ENCODE data around the gene TTLL3. TPM values are rescaled to one million over a fixed set of nuclear protein-coding genes. Genes with fewer than 3 reads are reported as not detected.

The TTLL3 gene
- total and polyA plus RNA-seq, 2 of the 13 experiments (the other 11 are each of a cell fraction or from before 2014, with no cell fraction given): 9.5 to 51.2 TPM

DNA sequence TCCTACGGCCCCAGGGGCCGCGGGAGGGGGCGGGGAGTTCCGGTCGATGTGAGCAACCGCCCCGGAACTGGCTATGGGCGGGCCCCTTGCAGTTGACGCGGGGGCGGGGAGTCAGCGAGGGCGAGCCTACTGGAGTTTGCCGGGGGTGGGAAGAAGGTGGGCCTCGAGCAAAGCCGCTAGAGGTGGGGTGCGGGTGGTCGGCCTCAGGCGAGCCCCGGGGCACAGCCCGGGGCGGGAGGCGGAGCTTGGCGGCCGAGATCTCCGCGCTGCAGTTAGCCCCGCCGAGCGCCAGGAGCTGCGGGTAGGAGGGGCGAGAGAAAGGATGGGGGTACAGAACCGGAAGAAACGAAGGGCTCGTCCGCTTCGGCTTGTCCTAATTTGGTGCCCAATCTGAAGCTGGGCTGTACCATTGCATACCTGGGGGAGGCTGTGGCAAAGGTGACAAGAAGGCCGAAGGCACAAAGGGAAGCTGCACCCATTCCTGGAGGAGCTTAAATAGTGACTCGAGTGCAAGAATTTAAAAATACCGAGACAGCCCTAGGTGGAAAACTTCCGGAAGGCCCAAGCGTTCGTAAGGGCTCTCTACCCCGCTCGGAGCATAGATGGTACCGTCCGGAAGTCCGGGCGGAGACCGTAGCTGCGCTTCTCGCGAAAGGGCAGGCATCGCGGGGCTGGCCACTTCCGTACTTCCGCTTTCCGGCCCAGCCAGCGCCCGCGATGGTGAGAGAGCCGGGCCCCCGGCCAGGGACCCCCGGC, 17.5 kb upstream of the TTLL3 start, which contains the start of the genes ARPC4 and TADA3 (continued):
- TF ChIP-seq ZMAT3 (CRISPR knock-in tag; conservative IDR thresholded peaks at IDR 0.05) (0 out of 2 replicates have a peak, but pooled peaks have one; percentile 26), REL (CRISPR knock-in tag; conservative IDR thresholded peaks at IDR 0.05) (peak; percentile 22; the same call in 1 of the 2 replicates), BHLHE40 (IDR thresholded peaks at IDR 0.05; ENCODE audit: low read length) (peak; percentile 97), SAP130 (CRISPR knock-in tag; IDR thresholded peaks at IDR 0.05; ENCODE audit: low read depth) (peak; percentile 79), GATA4 (IDR thresholded peaks at IDR 0.05; ENCODE audit: borderline replicate concordance, low read depth) (0 out of 2 replicates have a peak, but pooled peaks have one; percentile 16), TSC22D2 (CRISPR knock-in tag; IDR thresholded peaks at IDR 0.05; ENCODE audit: borderline replicate concordance) (no peak), POLR2AphosphoS5 (IDR thresholded peaks at IDR 0.05; ENCODE audit: low read depth, low read length) (peak; percentile 61), HNRNPL (IDR thresholded peaks at IDR 0.05; ENCODE audit: low read depth, low read length) (0 out of 2 replicates have a peak, but pooled peaks have one; percentile 52), PHF8 (CRISPR knock-in tag; IDR thresholded peaks at IDR 0.05) (peak; percentile 84), FOXC1 (CRISPR knock-in tag; IDR thresholded peaks at IDR 0.05; ENCODE audit: borderline replicate concordance) (peak; percentile 18; the same call in 1 of the 2 replicates), RBFOX2 (IDR thresholded peaks at IDR 0.05; ENCODE audit: low read depth, low read length) (peak; percentile 97), NCOA5 (CRISPR knock-in tag; IDR thresholded peaks at IDR 0.05) (no peak), ZNF17 (CRISPR knock-in tag; IDR thresholded peaks at IDR 0.05) (no peak), FOXJ3 (CRISPR knock-in tag; IDR thresholded peaks at IDR 0.05; ENCODE audit: borderline replicate concordance) (no peak), SIN3A (IDR thresholded peaks at IDR 0.05; ENCODE audit: borderline replicate concordance, low read depth, low read length) (peak; percentile 80), KLF16 (CRISPR knock-in tag; IDR thresholded peaks at IDR 0.05) (peak in 1 of 2 experiments; percentile 65; a peak in 1 of 4 replicates), ZNF558 (CRISPR knock-in tag; IDR thresholded peaks at IDR 0.05; ENCODE audit: borderline replicate concordance) (0 out of 2 replicates have a peak, but pooled peaks have one; percentile 1), ZNF550 (CRISPR knock-in tag; IDR thresholded peaks at IDR 0.05; ENCODE audit: borderline replicate concordance) (no peak), KLF11 (CRISPR knock-in tag; IDR thresholded peaks at IDR 0.05) (peak; percentile 58; the same call in 1 of the 2 replicates), THAP11 (CRISPR knock-in tag; IDR thresholded peaks at IDR 0.05) (peak; percentile 80)
- TF ChIP-seq, protein P1, sequence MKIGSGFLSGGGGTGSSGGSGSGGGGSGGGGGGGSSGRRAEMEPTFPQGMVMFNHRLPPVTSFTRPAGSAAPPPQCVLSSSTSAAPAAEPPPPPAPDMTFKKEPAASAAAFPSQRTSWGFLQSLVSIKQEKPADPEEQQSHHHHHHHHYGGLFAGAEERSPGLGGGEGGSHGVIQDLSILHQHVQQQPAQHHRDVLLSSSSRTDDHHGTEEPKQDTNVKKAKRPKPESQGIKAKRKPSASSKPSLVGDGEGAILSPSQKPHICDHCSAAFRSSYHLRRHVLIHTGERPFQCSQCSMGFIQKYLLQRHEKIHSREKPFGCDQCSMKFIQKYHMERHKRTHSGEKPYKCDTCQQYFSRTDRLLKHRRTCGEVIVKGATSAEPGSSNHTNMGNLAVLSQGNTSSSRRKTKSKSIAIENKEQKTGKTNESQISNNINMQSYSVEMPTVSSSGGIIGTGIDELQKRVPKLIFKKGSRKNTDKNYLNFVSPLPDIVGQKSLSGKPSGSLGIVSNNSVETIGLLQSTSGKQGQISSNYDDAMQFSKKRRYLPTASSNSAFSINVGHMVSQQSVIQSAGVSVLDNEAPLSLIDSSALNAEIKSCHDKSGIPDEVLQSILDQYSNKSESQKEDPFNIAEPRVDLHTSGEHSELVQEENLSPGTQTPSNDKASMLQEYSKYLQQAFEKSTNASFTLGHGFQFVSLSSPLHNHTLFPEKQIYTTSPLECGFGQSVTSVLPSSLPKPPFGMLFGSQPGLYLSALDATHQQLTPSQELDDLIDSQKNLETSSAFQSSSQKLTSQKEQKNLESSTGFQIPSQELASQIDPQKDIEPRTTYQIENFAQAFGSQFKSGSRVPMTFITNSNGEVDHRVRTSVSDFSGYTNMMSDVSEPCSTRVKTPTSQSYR (CRISPR knock-in tag; IDR thresholded peaks at IDR 0.05; ENCODE audit: borderline replicate concordance): peak; percentile 61; the same call in 1 of the 2 replicates
- TF ChIP-seq, protein P2, sequence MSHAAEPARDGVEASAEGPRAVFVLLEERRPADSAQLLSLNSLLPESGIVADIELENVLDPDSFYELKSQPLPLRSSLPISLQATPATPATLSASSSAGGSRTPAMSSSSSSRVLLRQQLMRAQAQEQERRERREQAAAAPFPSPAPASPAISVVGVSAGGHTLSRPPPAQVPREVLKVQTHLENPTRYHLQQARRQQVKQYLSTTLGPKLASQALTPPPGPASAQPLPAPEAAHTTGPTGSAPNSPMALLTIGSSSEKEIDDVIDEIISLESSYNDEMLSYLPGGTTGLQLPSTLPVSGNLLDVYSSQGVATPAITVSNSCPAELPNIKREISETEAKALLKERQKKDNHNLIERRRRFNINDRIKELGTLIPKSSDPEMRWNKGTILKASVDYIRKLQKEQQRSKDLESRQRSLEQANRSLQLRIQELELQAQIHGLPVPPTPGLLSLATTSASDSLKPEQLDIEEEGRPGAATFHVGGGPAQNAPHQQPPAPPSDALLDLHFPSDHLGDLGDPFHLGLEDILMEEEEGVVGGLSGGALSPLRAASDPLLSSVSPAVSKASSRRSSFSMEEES (CRISPR knock-in tag; IDR thresholded peaks at IDR 0.05): peak; percentile 9; the same call in 1 of the 2 replicates
- TF ChIP-seq, protein P3, sequence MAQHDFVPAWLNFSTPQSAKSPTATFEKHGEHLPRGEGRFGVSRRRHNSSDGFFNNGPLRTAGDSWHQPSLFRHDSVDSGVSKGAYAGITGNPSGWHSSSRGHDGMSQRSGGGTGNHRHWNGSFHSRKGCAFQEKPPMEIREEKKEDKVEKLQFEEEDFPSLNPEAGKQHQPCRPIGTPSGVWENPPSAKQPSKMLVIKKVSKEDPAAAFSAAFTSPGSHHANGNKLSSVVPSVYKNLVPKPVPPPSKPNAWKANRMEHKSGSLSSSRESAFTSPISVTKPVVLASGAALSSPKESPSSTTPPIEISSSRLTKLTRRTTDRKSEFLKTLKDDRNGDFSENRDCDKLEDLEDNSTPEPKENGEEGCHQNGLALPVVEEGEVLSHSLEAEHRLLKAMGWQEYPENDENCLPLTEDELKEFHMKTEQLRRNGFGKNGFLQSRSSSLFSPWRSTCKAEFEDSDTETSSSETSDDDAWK (CRISPR knock-in tag; IDR thresholded peaks at IDR 0.05): no peak

Data from HepG2 (cell line).